ENCODE results near the gene PHETA1. TPM values are rescaled to one million over a fixed set of nuclear protein-coding genes. Genes with fewer than 3 reads are reported as not detected.

Gene PHETA1
- total and polyA plus RNA-seq, 2 donors (not counting 1 experiment from before 2014, with no cell fraction given) = 7.4 to 9.4 TPM

GRCh38 chr12:111311011-111311410 is 57.9 kb downstream of the PHETA1 start:
- intact Hi-C loops (cut with micrococcal nuclease) = loop anchor here (5.0 kb wide), 1 partner anchor 289 kb away; no protein-coding TSS in a partner anchor
- Mint-ChIP-seq H3K27me3 (peaks cover 10% of the 10 kb centered on the region), H3K27ac (no peak overlapping the region), H3K4me1 (peaks cover 8% of the 10 kb centered on the region), H3K9me3 (ENCODE audit: insufficient read depth) (no peaks in the 10 kb centered on the region), H3K4me3 (no peak overlapping the region)
- H3K4me2 ChIP-seq (replicated peaks; ENCODE audit: low read depth, low read length, poor library complexity, severe bottlenecking) = no peak overlapping the region
- no peak for TF ChIP-seq CTCF (IDR thresholded peaks at IDR 0.05)
- no peak for TF ChIP-seq EZH2 (IDR thresholded peaks at IDR 0.05; ENCODE audit: borderline replicate concordance, insufficient read depth, low read depth, low read length, poor library complexity, severe bottlenecking)
- WGBS (ENCODE audit: insufficient coverage) = 81% methylated on average over 3 of the region's 4 CpGs
- peaks cover 0 to 10% (median 1%) of the 10 kb centered on the region in 4 experiments for H3K27me3 ChIP-seq (replicated peaks in 1 of 4; ENCODE audit: control extremely low read depth in 1 of 4, control insufficient read depth in 3 of 4, insufficient read depth in 4 of 4, low read length in 3 of 4)
- H3K9ac ChIP-seq (ENCODE audit: low read length) = no peak overlapping the region
- peaks cover 5% of the 10 kb centered on the region in 2 donors for H3K4me1 ChIP-seq (ENCODE audit: control insufficient read depth in 2 of 2, insufficient read depth in 2 of 2, low read length in 2 of 2)
- H3K4me3 ChIP-seq (ENCODE audit: control extremely low read depth in 1 of 5, extremely low read depth in 1 of 5, insufficient read depth in 1 of 5, low read depth in 2 of 5, low read length in 4 of 5) = no peak overlapping the region
- H2AFZ ChIP-seq (ENCODE audit: insufficient read depth, low read depth, low read length, poor library complexity, severe bottlenecking) = no peak overlapping the region
- no peaks in the 10 kb centered on the region for H4K20me1 ChIP-seq (ENCODE audit: control insufficient read depth, insufficient read depth, low read length, poor library complexity, severe bottlenecking)
- H3K27ac ChIP-seq (ENCODE audit: low read length in 2 of 2) = no peak overlapping the region
- ChIA-PET CTCF (interaction anchor here (0.6 to 7.1 kb wide), 2 partner anchors 263 to 417 kb away, joined by 3 to 54 read pairs; no protein-coding TSS in a partner anchor), POLR2A (no interaction called here)
- DNase-seq (no peak), ATAC-seq (ENCODE audit: low read depth) (no peak)
- no peaks in the 10 kb centered on the region for H3K36me3 ChIP-seq (replicated peaks in 1 of 2; ENCODE audit: control extremely low read depth in 1 of 2, control insufficient read depth in 1 of 2, extremely low read depth in 1 of 2, insufficient read depth in 2 of 2, low read length in 1 of 2)
- H3K9me3 ChIP-seq (ENCODE audit: control extremely low read depth in 1 of 3, control insufficient read depth in 2 of 3, insufficient read depth in 1 of 3, low read length in 2 of 3) = peaks cover 0 to 29% (median 12%) of the 10 kb centered on the region in 3 donors
- H3K79me2 ChIP-seq (ENCODE audit: control insufficient read depth, insufficient read depth, low read length) = no peaks in the 10 kb centered on the region

Small RNA genes within 50 kb of the gene (small RNA-seq; reads per million reads assigned to genes)
- gene RNA5SP373 (ENCODE audit: insufficient read length, low read depth, low replicate concordance) = not detected

Other genes starting within 250 kb of the PHETA1 start
- gene SH2B3, start 36.8 kb upstream of the PHETA1 start, total RNA-seq = 68.5 and 69.4 TPM in 2 replicates
- gene SH2B3, start 36.8 kb upstream of the PHETA1 start, polyA plus RNA-seq = 21.9 and 27.3 TPM in 2 replicates
- gene ATXN2, start 230.2 kb upstream of the PHETA1 start, total RNA-seq = 81.2 and 83.8 TPM in 2 replicates
- 23.3 and 28.2 TPM in 2 replicates for gene ATXN2, start 230.2 kb upstream of the PHETA1 start, polyA plus RNA-seq